Neural cell (in vitro differentiated cells): ENCODE data around the gene MYORG.

Source experiments
- CTCF ChIP-seq: fragments of 450-650 bp; IDR thresholded peaks from 2 replicates; pipeline ENCODE4 v1.5.1; 2014; ENCODE audit warnings: antibody characterized with exemption, mild to moderate bottlenecking, moderate library complexity; ENCODE audit not compliant: poor library complexity, severe bottlenecking
- EP300 ChIP-seq: fragments of 450-650 bp; conservative IDR thresholded peaks from 2 replicates; pipeline ENCODE4 v1.6.1; 2014; ENCODE audit warnings: antibody characterized with exemption, mild to moderate bottlenecking, moderate library complexity; ENCODE audit not compliant: poor library complexity, severe bottlenecking
- EZH2 ChIP-seq: fragments of 200-600, 300-800 bp; shearing (Covaris generic), sonication (generic); IDR thresholded peaks from 2 replicates; pipeline ENCODE4 v1.6.1; 2014; ENCODE audit warnings: antibody characterized with exemption, low read length, borderline replicate concordance, mild to moderate bottlenecking; ENCODE audit not compliant: insufficient read depth, poor library complexity, severe bottlenecking
- POLR2AphosphoS5 ChIP-seq: IDR thresholded peaks from 2 replicates; pipeline ENCODE4 v1.6.1; 2012
- RAD21 ChIP-seq: fragments of 450-650 bp; conservative IDR thresholded peaks from 2 replicates; pipeline ENCODE4 v1.6.1; 2014; ENCODE audit warnings: antibody characterized with exemption, mild to moderate bottlenecking, moderate library complexity
- REST ChIP-seq: IDR thresholded peaks from 2 replicates; pipeline ENCODE4 v1.6.1; 2012; ENCODE audit warnings: borderline replicate concordance

GRCh38 chr9:34400275-34400674, 23.6 kb upstream of the MYORG start:
- TF ChIP-seq CTCF (no peak), POLR2AphosphoS5 (no peak), EZH2 (no peak), EP300 (no peak), REST (no peak), RAD21 (no peak)
